A673 (cell line): ENCODE data around the gene PHF21A.

Experiments
- CTCF ChIP-seq: fragments of 300-800, 200-600 bp; sonication (generic); conservative IDR thresholded peaks from 2 replicates; pipeline ENCODE4 v1.5.1; 2017; ENCODE audit warnings: low read depth, mild to moderate bottlenecking, antibody characterized with exemption, low read length, moderate library complexity, mixed read lengths
- EZH2 ChIP-seq: fragments of 200-600 bp; sonication (generic); IDR thresholded peaks from 2 replicates; pipeline ENCODE4 v1.6.1; 2017; ENCODE audit warnings: borderline replicate concordance, low read depth, mild to moderate bottlenecking, mixed read lengths, antibody characterized with exemption, low read length; ENCODE audit not compliant: poor library complexity, severe bottlenecking

- TF ChIP-seq CTCF: no peak
- no peak for TF ChIP-seq EZH2
Measured at GRCh38 chr11:46102843-46103242, 18.4 kb downstream of the PHF21A start.
